ENCODE measurements around the gene NSMCE3. TPM values are rescaled to one million over a fixed set of nuclear protein-coding genes. Genes with fewer than 3 reads are reported as not detected.

The NSMCE3 gene
- total RNA-seq, 2 donors from 2014 or later, result 13.8 to 21.0 TPM

DNA sequence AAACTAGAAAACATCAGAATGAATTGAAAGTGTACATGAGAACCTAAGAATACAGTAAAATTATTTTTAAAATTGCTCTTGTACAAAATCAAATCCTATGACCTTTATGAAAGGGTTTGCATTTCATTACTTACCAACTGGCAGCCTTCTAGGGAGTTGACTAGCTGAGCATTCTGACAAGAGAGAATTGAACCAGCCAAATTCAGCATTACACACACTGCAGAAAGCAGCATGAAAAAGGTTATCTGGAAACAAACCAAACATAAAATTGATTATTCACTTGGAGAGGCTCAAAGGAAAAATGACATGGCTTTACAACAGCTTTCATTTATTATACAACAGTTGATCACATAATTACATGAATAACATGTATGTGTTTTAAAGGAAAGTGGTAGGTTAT, 17.4 kb downstream of the NSMCE3 start:
- H3K27me3 ChIP-seq (replicated peaks; ENCODE audit: insufficient read depth), result no peaks in the 10 kb centered on the region
- H3K4me3 ChIP-seq, result no peak overlapping the region
- TF ChIP-seq CTCF (IDR thresholded peaks at IDR 0.05), result no peak
- TF ChIP-seq POLR2AphosphoS5 (IDR thresholded peaks at IDR 0.05), result no peak
- TF ChIP-seq POLR2A (IDR thresholded peaks at IDR 0.05), result no peak
- H3K9me3 ChIP-seq, result no peaks in the 10 kb centered on the region
- no peaks in the 10 kb centered on the region for H3K36me3 ChIP-seq
- no peak overlapping the region for H3K27ac ChIP-seq
- no peak for DNase-seq (ENCODE audit: low spot score)
- intact Hi-C loops (cut with DNase I), result no loop called here
- no peaks in the 10 kb centered on the region for H3K4me1 ChIP-seq (replicated peaks)

GRCh38 chr15:29244544-29244943, 25.1 kb downstream of the NSMCE3 start:
- intact Hi-C loops (cut with DNase I), result no loop called here
- Histone ChIP-seq H3K4me1 (replicated peaks) (no peaks in the 10 kb centered on the region), H3K36me3 (no peaks in the 10 kb centered on the region), H3K4me3 (no peak overlapping the region), H3K27me3 (replicated peaks; ENCODE audit: insufficient read depth) (no peaks in the 10 kb centered on the region), H3K9me3 (no peaks in the 10 kb centered on the region), H3K27ac (no peak overlapping the region)
- whole genome bisulfite sequencing, result 81% methylated on average over 7 of the region's 7 CpGs
- DNase-seq (ENCODE audit: low spot score), result no peak
- TF ChIP-seq POLR2A (IDR thresholded peaks at IDR 0.05), result no peak
- no peak for TF ChIP-seq CTCF (IDR thresholded peaks at IDR 0.05)
- TF ChIP-seq POLR2AphosphoS5 (IDR thresholded peaks at IDR 0.05), result no peak

DNA sequence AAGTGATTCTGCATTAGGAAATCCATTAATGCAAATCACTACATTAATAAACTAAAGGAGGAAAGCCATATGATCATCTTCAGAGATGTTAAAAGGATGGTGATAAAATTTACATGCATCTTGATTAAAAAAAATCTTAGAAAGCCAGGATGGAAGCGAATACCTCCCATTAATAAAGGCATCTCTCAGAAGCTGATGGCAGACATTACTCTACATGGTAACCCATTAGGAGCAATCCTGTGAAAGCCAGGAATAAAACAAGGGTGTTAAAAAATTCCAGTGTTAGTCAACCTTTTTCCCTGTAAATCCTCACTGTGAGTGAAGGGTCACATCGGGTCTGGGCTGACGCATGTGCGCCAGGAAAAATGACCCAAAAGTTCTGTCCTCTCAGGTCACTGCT, 25.5 kb downstream of the NSMCE3 start:
- Histone ChIP-seq H3K9me3 (no peaks in the 10 kb centered on the region), H3K4me3 (no peak overlapping the region), H3K27me3 (replicated peaks; ENCODE audit: insufficient read depth) (no peaks in the 10 kb centered on the region), H3K36me3 (no peaks in the 10 kb centered on the region), H3K27ac (no peak overlapping the region), H3K4me1 (replicated peaks) (no peaks in the 10 kb centered on the region)
- DNase-seq (ENCODE audit: low spot score), result no peak
- TF ChIP-seq CTCF (IDR thresholded peaks at IDR 0.05) (no peak), POLR2AphosphoS5 (IDR thresholded peaks at IDR 0.05) (no peak), POLR2A (IDR thresholded peaks at IDR 0.05) (no peak)
- 89% methylated on average over 4 of the region's 4 CpGs for WGBS
- intact Hi-C loops (cut with DNase I), result no loop called here

GRCh38 chr15:29242456-29243242, 27.0 kb downstream of the NSMCE3 start:
- WGBS, result 43% methylated on average over 16 of the region's 16 CpGs
- no peaks in the 10 kb centered on the region for H3K27me3 ChIP-seq (replicated peaks; ENCODE audit: insufficient read depth)
- intact Hi-C loops (cut with DNase I), result no loop called here
- no peak overlapping the region for H3K27ac ChIP-seq
- DNase-seq (ENCODE audit: low spot score), result no peak
- no peaks in the 10 kb centered on the region for H3K36me3 ChIP-seq
- TF ChIP-seq POLR2A (IDR thresholded peaks at IDR 0.05) (no peak), CTCF (IDR thresholded peaks at IDR 0.05) (no peak), POLR2AphosphoS5 (IDR thresholded peaks at IDR 0.05) (no peak)
- H3K4me3 ChIP-seq, result no peak overlapping the region
- H3K9me3 ChIP-seq, result no peaks in the 10 kb centered on the region
- H3K4me1 ChIP-seq (replicated peaks), result no peaks in the 10 kb centered on the region

DNA sequence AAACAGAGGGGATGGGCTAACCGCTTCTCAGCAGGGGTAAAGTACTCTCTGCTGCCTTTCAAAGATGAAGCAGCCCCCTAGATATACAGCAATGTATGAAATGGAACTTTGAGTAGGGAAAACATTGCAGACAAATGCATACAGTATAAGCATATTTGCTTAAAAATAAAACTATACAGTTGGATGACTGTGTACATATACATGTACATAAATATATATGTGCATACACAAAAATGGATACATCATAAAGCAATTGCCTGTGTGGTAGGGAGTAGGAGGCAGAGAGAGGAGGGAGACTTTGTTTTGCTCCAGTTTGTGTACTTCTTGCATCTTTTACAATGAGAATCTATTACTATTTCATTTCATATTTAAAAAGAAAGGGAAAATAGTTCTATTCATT, 28.4 kb downstream of the NSMCE3 start:
- no peaks in the 10 kb centered on the region for H3K36me3 ChIP-seq
- H3K9me3 ChIP-seq, result no peaks in the 10 kb centered on the region
- H3K4me3 ChIP-seq, result no peak overlapping the region
- DNase-seq (ENCODE audit: low spot score), result no peak
- H3K27me3 ChIP-seq (replicated peaks; ENCODE audit: insufficient read depth), result no peaks in the 10 kb centered on the region
- no peaks in the 10 kb centered on the region for H3K4me1 ChIP-seq (replicated peaks)
- WGBS, result 82% methylated on average over 1 of the region's 1 CpG
- no peak overlapping the region for H3K27ac ChIP-seq
- intact Hi-C loops (cut with DNase I), result no loop called here
- TF ChIP-seq CTCF (IDR thresholded peaks at IDR 0.05), result no peak
- no peak for TF ChIP-seq POLR2A (IDR thresholded peaks at IDR 0.05)
